Skeletal muscle cell (primary cell): ENCODE data around the gene TPRKB.
"Not testable (repeated sequence)": the region's sequence is repeated elsewhere in the genome, so short reads cannot be mapped to it uniquely, and the experiment has no call there.

Experiments
- DNase-seq: peaks from one replicate; pipeline ENCODE4 v3.0.0-alpha.2; 2010; ENCODE audit warnings: low read depth
- H3K4me3 ChIP-seq: 2 replicates; pipeline ENCODE4 v1.5.1; 2011; ENCODE audit warnings: low read depth, mild to moderate bottlenecking, control low read depth, low read length, moderate library complexity

TPRKB gene

GRCh38 chr2:73736855-73737779 is at the start of gene TPRKB:
Gene TPRKB (minus strand): TSS chr2:73737345. CDS start chr2:73734569, 2,776 bp downstream.
- DNase-seq: peak; percentile 92
- peak within 1 kb of the TSS; percentile 83 for H3K4me3 ChIP-seq

- H3K4me3 ChIP-seq, DNase-seq: not testable (repeated sequence)
Measured at GRCh38 chr2:73783883-73784282, 46.7 kb upstream of the TPRKB start, which contains the start of gene C2orf78. Gene C2orf78 (plus strand): TSS chr2:73784183. CDS start chr2:73784310, 127 bp downstream.

- not testable (repeated sequence) for DNase-seq, H3K4me3 ChIP-seq
Measured at GRCh38 chr2:73783402-73783801, 46.3 kb upstream of the TPRKB start.

- H3K4me3 ChIP-seq: peak overlapping the region; percentile 86
- no peak for DNase-seq
Measured at GRCh38 chr2:73780237-73780582, 43.1 kb upstream of the TPRKB start.

GRCh38 chr2:73779467-73780236 is 42.5 kb upstream of the TPRKB start, which contains the start of gene DUSP11:
Gene DUSP11 (minus strand): TSS chr2:73780103. CDS start chr2:73779974, 129 bp downstream.
- H3K4me3 ChIP-seq: peak within 1 kb of the TSS; percentile 86
- DNase-seq: peak; percentile 70

- H3K4me3 ChIP-seq: peak overlapping the region; percentile 86
- DNase-seq: not testable (repeated sequence)
Measured at GRCh38 chr2:73778867-73779466, 41.8 kb upstream of the TPRKB start.

GRCh38 chr2:73776869-73777519 is 39.8 kb upstream of the TPRKB start:
- DNase-seq: peak; percentile 23
- no peak overlapping the region for H3K4me3 ChIP-seq

GRCh38 chr2:73776381-73776780 is 39.2 kb upstream of the TPRKB start:
- peak; percentile 30 for DNase-seq
- no peak overlapping the region for H3K4me3 ChIP-seq

GRCh38 chr2:73772819-73773218 is 35.7 kb upstream of the TPRKB start:
- no peak overlapping the region for H3K4me3 ChIP-seq
- DNase-seq: no peak

GRCh38 chr2:73770725-73771124 is 33.6 kb upstream of the TPRKB start:
- H3K4me3 ChIP-seq: no peak overlapping the region
- DNase-seq: no peak

GRCh38 chr2:73766994-73767393 is 29.8 kb upstream of the TPRKB start:
- no peak overlapping the region for H3K4me3 ChIP-seq
- DNase-seq: no peak

GRCh38 chr2:73766349-73766748 is 29.2 kb upstream of the TPRKB start:
- DNase-seq: no peak
- no peak overlapping the region for H3K4me3 ChIP-seq

GRCh38 chr2:73764945-73765344 is 27.8 kb upstream of the TPRKB start:
- no peak overlapping the region for H3K4me3 ChIP-seq
- no peak for DNase-seq

- no peak for DNase-seq
- H3K4me3 ChIP-seq: no peak overlapping the region
Measured at GRCh38 chr2:73762571-73762970, 25.4 kb upstream of the TPRKB start.

GRCh38 chr2:73759904-73760303 is 22.8 kb upstream of the TPRKB start:
- no peak overlapping the region for H3K4me3 ChIP-seq
- DNase-seq: no peak

- DNase-seq: no peak
- no peak overlapping the region for H3K4me3 ChIP-seq
Measured at GRCh38 chr2:73759285-73759764, 22.2 kb upstream of the TPRKB start.

- not testable (repeated sequence) for DNase-seq, H3K4me3 ChIP-seq
Measured at GRCh38 chr2:73754332-73754731, 17.2 kb upstream of the TPRKB start.

- DNase-seq: no peak
- no peak overlapping the region for H3K4me3 ChIP-seq
Measured at GRCh38 chr2:73749314-73749713, 12.2 kb upstream of the TPRKB start.

- no peak overlapping the region for H3K4me3 ChIP-seq
- no peak for DNase-seq
Measured at GRCh38 chr2:73746877-73747208, 9.7 kb upstream of the TPRKB start.
